K562 (cell line): ENCODE results near the gene DOCK1. TPM values are rescaled to one million over a fixed set of nuclear protein-coding genes. Genes with fewer than 3 reads are reported as not detected.

Experiments
- ATAC-seq: fragments of 200-7000 bp; cut with Tn5 transposase; 3 replicates; pipeline ENCODE4 v1.9.1; 2020; ENCODE audit warnings: moderate library complexity
- BruUV-seq: library from RNA; stranded (reverse); fragments of 400-500 nt; replicated peaks from 2 replicates; lab custom pipeline; 2021; lab: Mats Ljungman, UMichigan
- CTCF ChIA-PET: fragments of 300-600 bp; formaldehyde crosslinking; extraction: SDS; loops from one replicate; lab custom pipeline; 2021; ENCODE audit warnings: low intra/inter-chr PET ratio; lab: Yijun Ruan, JAX
- POLR2A ChIA-PET: fragments of 300-600, 350-650 bp; sonication (Branson Sonifier 250); formaldehyde crosslinking; extraction: SDS; loops from one replicate; lab custom pipeline; 2021; ENCODE audit warnings: antibody characterized with exemption, inconsistent platforms; lab: Yijun Ruan, JAX
- DNase-seq, 4 experiments: peaks; one replicate each; pipeline versions ENCODE4 v3.0.0 to v3.0.0-alpha.2; 2011 to 2018; ENCODE audit warnings: low spot score in 3 of 4, mixed read lengths in 3 of 4; ENCODE audit errors: extremely low read depth in 1 of 4
- FAIRE-seq: peaks from 2 replicates; lab custom pipeline; 2011; peaks lifted over from hg19 to GRCh38; lab: Jason Lieb, UNC
- H2AFZ ChIP-seq: 2 replicates; pipeline ENCODE4 v1.6.0; 2011; ENCODE audit warnings: low read depth, low read length, control low read depth, inconsistent platforms
- H3K27ac ChIP-seq: fragments of 200-600 bp; 3 replicates; pipeline ENCODE4 v1.8.0; 2011; ENCODE audit warnings: low read depth, mild to moderate bottlenecking, control low read depth, inconsistent platforms, low read length, moderate library complexity, mixed read lengths; ENCODE audit errors: extremely low read depth
- H3K27me3 ChIP-seq, 2 experiments: fragments of 300-600 bp in 1 of 2; 2 replicates in 1 of 2; 3 replicates in 1 of 2; pipeline versions ENCODE4 v1.6.0 to v1.8.0; 2011; ENCODE audit warnings: inconsistent platforms in 2 of 2, low read length in 2 of 2, mild to moderate bottlenecking in 1 of 2, mixed read lengths in 1 of 2, moderate library complexity in 1 of 2; ENCODE audit not compliant: control insufficient read depth in 2 of 2, insufficient read depth in 2 of 2
- H3K36me3 ChIP-seq: fragments of 300-600 bp; 3 replicates; pipeline ENCODE4 v1.8.0; 2011; ENCODE audit warnings: mild to moderate bottlenecking, low read length, inconsistent platforms; ENCODE audit not compliant: control insufficient read depth, insufficient read depth
- H3K4me1 ChIP-seq, 2 experiments: fragments of 200-600 bp in 1 of 2; replicated peaks in 1 of 2; 2 replicates in 1 of 2; 3 replicates in 1 of 2; pipeline versions ENCODE4 v1.5.1 to v1.8.0; 2011; ENCODE audit warnings: inconsistent platforms in 2 of 2, low read length in 2 of 2, mild to moderate bottlenecking in 1 of 2, mixed read lengths in 1 of 2, moderate library complexity in 1 of 2; ENCODE audit not compliant: control insufficient read depth in 2 of 2, insufficient read depth in 2 of 2
- H3K4me2 ChIP-seq: 2 replicates; pipeline ENCODE4 v1.6.1; 2011; ENCODE audit warnings: low read length, control low read depth, inconsistent platforms, mixed read lengths; ENCODE audit not compliant: insufficient read depth
- H3K4me3 ChIP-seq: fragments of 200-600 bp; sonication (generic), shearing (Covaris generic); 2 replicates; pipeline ENCODE4 v1.5.1; 2016; ENCODE audit warnings: control low read depth, inconsistent platforms
- H3K79me2 ChIP-seq: fragments of 200-600 bp; 3 replicates; pipeline ENCODE4 v1.8.0; 2011; ENCODE audit warnings: low read length, inconsistent platforms; ENCODE audit not compliant: control insufficient read depth, insufficient read depth
- H3K9ac ChIP-seq, 2 experiments: 2 replicates each; pipeline versions ENCODE4 v1.6.0 to v1.6.1; 2011; ENCODE audit warnings: low read depth in 2 of 2, low read length in 2 of 2, control low read depth in 1 of 2, inconsistent platforms in 1 of 2, mild to moderate bottlenecking in 1 of 2, mixed read lengths in 1 of 2; ENCODE audit not compliant: insufficient read depth in 1 of 2
- H3K9me1 ChIP-seq: one replicate; pipeline ENCODE4 v1.6.0; 2011; ENCODE audit warnings: inconsistent platforms, mild to moderate bottlenecking, low read length, moderate library complexity; ENCODE audit not compliant: control insufficient read depth, insufficient read depth
- H3K9me3 ChIP-seq: replicated peaks from 2 replicates; pipeline ENCODE4 v1.5.1; 2011; ENCODE audit warnings: low read depth, low read length, inconsistent platforms; ENCODE audit not compliant: control insufficient read depth, insufficient read depth
- H4K20me1 ChIP-seq: replicated peaks from 2 replicates; pipeline ENCODE4 v1.6.1; 2011; ENCODE audit warnings: low read length, inconsistent platforms, mixed read lengths; ENCODE audit not compliant: control insufficient read depth, insufficient read depth
- MED1 ChIP-seq: sonication (generic); formaldehyde crosslinking; IDR thresholded peaks from 2 replicates; pipeline ENCODE4 v1.8.1; 2023; ENCODE audit warnings: missing genetic modification reagents, borderline replicate concordance
- NFIC ChIP-seq: fragments of 450-650 bp; IDR thresholded peaks from 2 replicates; pipeline ENCODE4 v1.6.1; 2017; ENCODE audit warnings: mild to moderate bottlenecking, inconsistent platforms
- ZMIZ1 ChIP-seq, 2 experiments: fragments of 150-350 bp in 1 of 2; IDR thresholded peaks; 2 replicates each; pipeline ENCODE4 v1.6.1; 2012 to 2016; ENCODE audit warnings: low read depth in 2 of 2, low read length in 2 of 2, mild to moderate bottlenecking in 1 of 2, moderate library complexity in 1 of 2
- WGBS: fragments of 100-300 bp; shearing (Covaris generic); methylation state at CpG from one replicate; pipeline ENCODE4 v1.1.6; 2016; ENCODE audit warnings: low coverage, mixed read lengths; ENCODE audit not compliant: insufficient coverage; ENCODE audit errors: missing lambda C conversion rate; 5-methylcytosine and 5-hydroxymethylcytosine counted together
- in situ Hi-C: fragments of 300-500 bp; cut with MboI; formaldehyde crosslinking; loops from 4 replicates; pipeline ENCODE4 v1.15.0; 2018; ENCODE audit warnings: inconsistent platforms, mixed read lengths
- intact Hi-C: fragments of 100-400 bp; cut with micrococcal nuclease; formaldehyde crosslinking; loops from 2 replicates; pipeline ENCODE4 v1.14.2; 2022
- polyA plus RNA-seq, 8 experiments: library from polyadenylated mRNA; depleted of rRNA in 4 of 8; stranded (reverse) in 5 of 8; unstranded in 3 of 8; fragments of >200 nt; fragmentation: Nextera tagmentation in 2 of 8; fragmentation: Illumina TruSeq in 1 of 8; extraction: Ambion mirVana in 2 of 8; extraction: Trizol in 1 of 8; gene quantifications; 2 replicates each; pipeline versions ENCODE4 v1.2.1 to v1.2.3, GENCODE V29; 2011 to 2014; ENCODE audit warnings: inconsistent platforms in 1 of 8, missing spikeins in 1 of 8
- total RNA-seq, 7 experiments: library from RNA; depleted of rRNA in 6 of 7; stranded (reverse); fragments of >200 nt in 6 of 7; fragmentation: Illumina TruSeq in 2 of 7; extraction: Trizol in 2 of 7; gene quantifications; 2 replicates each; pipeline versions ENCODE4 v1.2.1 to v1.2.3, GENCODE V29; 2011 to 2021; ENCODE audit warnings: low replicate concordance in 1 of 7

Gene DOCK1
- total and polyA plus RNA-seq, 9 of the 15 experiments (the other 6 are each of a cell fraction or from before 2014, with no cell fraction given) = 0.31 TPM; not detected in 8

GRCh38 chr10:127218658-127219057, 313.4 kb downstream of the DOCK1 start:
- intact Hi-C loops = no loop called here
- Histone ChIP-seq H2AFZ (no peak overlapping the region), H3K9ac (no peak overlapping the region), H3K79me2 (no peaks in the 10 kb centered on the region), H3K27me3 (no peaks in the 10 kb centered on the region), H3K4me3 (no peak overlapping the region), H4K20me1 (no peaks in the 10 kb centered on the region), H3K4me2 (no peak overlapping the region), H3K27ac (no peak overlapping the region), H3K4me1 (no peaks in the 10 kb centered on the region), H3K9me1 (no peaks in the 10 kb centered on the region), H3K36me3 (no peaks in the 10 kb centered on the region), H3K9me3 (no peaks in the 10 kb centered on the region)
- DNase-seq (no peak), ATAC-seq (no peak), FAIRE-seq (no peak)
- BruUV-seq = no TSS peak
- in situ Hi-C loops = no loop called here
- TF ChIP-seq NFIC = no peak
- no peak for TF ChIP-seq MED1 (CRISPR knock-in tag)
- TF ChIP-seq ZMIZ1 (IDR thresholded peaks at IDR 0.05; ENCODE audit: low read depth in 2 of 2, low read length in 2 of 2) = no peak
- CTCF ChIA-PET = no interaction called here
- POLR2A ChIA-PET = no interaction called here
- 0% methylated on average over 3 of the region's 3 CpGs for WGBS
